A673 (cell line): Measurements from ENCODE around the gene OTOGL.

Experiments used
- EZH2 ChIP-seq: fragments of 200-600 bp; sonication (generic); IDR thresholded peaks from 2 replicates; pipeline ENCODE4 v1.6.1; 2017; ENCODE audit warnings: borderline replicate concordance, low read depth, mild to moderate bottlenecking, mixed read lengths, antibody characterized with exemption, low read length; ENCODE audit not compliant: poor library complexity, severe bottlenecking
- TF ChIP-seq, protein P1 (sequence below): fragments of 300-800, 200-600 bp; sonication (generic); conservative IDR thresholded peaks from 2 replicates; pipeline ENCODE4 v1.5.1; 2017; ENCODE audit warnings: low read depth, mild to moderate bottlenecking, antibody characterized with exemption, low read length, moderate library complexity, mixed read lengths

DNA sequence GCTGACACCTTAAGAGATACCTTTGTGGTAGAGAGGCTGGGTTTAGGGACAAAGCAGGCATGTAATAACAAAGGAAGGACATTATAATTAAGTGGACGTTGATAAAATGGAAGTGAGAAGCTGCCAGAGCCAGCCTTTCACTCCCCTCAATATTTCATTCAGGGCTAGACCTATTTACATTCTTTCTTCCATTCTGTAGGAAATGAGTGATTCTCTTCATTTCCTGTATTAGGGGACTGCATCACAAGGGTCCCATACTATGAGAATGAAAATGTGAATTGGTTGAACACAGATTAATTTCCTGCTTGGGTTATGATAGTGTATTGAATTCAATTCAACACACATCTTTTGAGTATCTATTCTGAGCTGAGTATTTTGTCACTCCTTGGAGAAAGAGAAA lies 143.0 kb downstream of the OTOGL start:
- TF ChIP-seq, protein P1, sequence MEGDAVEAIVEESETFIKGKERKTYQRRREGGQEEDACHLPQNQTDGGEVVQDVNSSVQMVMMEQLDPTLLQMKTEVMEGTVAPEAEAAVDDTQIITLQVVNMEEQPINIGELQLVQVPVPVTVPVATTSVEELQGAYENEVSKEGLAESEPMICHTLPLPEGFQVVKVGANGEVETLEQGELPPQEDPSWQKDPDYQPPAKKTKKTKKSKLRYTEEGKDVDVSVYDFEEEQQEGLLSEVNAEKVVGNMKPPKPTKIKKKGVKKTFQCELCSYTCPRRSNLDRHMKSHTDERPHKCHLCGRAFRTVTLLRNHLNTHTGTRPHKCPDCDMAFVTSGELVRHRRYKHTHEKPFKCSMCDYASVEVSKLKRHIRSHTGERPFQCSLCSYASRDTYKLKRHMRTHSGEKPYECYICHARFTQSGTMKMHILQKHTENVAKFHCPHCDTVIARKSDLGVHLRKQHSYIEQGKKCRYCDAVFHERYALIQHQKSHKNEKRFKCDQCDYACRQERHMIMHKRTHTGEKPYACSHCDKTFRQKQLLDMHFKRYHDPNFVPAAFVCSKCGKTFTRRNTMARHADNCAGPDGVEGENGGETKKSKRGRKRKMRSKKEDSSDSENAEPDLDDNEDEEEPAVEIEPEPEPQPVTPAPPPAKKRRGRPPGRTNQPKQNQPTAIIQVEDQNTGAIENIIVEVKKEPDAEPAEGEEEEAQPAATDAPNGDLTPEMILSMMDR, result no peak
- TF ChIP-seq EZH2, result no peak
